Suprapubic skin (tissue), 3 donors: ENCODE data around the gene PUM1.

Experiments used
- CTCF ChIP-seq, 2 donors: fragments of 200-600 bp in 1 of 2; fragments of 450-650 bp in 1 of 2; sonication (generic) in 1 of 2; IDR thresholded peaks; one replicate each; pipeline ENCODE4 v1.5.1; 2016 to 2019; ENCODE audit warnings: antibody characterized with exemption in 2 of 2, mild to moderate bottlenecking in 1 of 2, moderate library complexity in 1 of 2
- POLR2A ChIP-seq, 2 donors: fragments of 450-650 bp; IDR thresholded peaks; one replicate each; pipeline ENCODE4 v1.6.1; 2017; ENCODE audit warnings: antibody characterized with exemption in 2 of 2, mild to moderate bottlenecking in 2 of 2, moderate library complexity in 2 of 2

GRCh38 chr1:30955448-30956015 is 110.0 kb downstream of the PUM1 start:
- TF ChIP-seq CTCF (IDR thresholded peaks at IDR 0.05), result no peak
- TF ChIP-seq POLR2A (IDR thresholded peaks at IDR 0.05), result no peak
